GM20431 (cell line): ENCODE results near the gene MMP14.

Experiments used
- in situ Hi-C: fragments of 300-500 bp; cut with MseI, MboI; formaldehyde crosslinking; loops from one replicate; pipeline ENCODE4 v1.15.0; 2020; ENCODE audit warnings: low sequenced_read_pairs; ENCODE audit not compliant: unreplicated experiment

The MMP14 gene

DNA sequence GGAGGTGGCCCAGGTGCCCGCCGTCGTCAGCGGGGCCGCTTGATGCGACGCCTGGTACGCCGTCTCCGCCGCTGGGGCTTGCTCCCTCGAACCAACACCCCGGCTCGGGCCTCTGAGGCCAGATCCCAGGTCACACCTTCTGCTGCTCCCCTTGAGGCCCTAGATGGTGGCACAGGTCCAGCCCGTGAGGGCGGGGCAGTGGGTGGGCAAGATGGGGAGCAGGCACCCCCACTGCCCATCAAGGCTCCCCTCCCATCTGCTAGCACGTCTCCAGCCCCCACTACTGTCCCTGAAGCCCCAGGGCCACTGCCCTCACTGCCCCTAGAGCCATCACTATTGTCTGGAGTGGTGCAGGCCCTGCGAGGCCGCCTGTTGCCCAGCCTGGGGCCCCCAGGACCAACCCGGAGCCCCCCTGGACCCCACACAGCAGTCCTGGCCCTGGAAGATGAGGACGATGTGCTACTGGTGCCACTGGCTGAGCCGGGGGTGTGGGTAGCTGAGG lies 40.7 kb downstream of the MMP14 start:
- in situ Hi-C loops = no loop called here

GRCh38 chr14:22878271-22879246 lies 42.2 kb downstream of the MMP14 start:
- in situ Hi-C loops = no loop called here

DNA sequence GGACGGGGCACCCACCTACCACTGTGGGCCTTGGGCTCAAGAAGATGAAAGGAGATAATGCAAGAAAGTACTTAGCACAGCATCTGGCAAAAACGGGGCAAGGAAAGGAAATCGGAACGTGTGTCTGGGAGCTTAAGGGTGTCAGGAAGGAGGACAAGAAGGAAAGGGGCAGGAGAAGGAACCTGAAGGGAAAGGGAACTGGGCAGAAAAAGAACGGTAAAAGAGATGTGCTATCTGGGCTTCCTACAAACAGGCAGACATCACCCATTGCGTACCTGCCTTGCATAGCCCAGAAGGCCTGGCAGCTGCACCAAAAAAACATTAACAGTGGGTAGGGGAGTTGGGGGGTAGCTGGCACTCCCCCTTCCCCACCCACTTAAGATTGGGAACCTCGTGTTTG lies 45.7 kb downstream of the MMP14 start:
- in situ Hi-C loops = no loop called here

GRCh38 chr14:22882529-22883172 lies 46.3 kb downstream of the MMP14 start:
- in situ Hi-C loops = no loop called here

- in situ Hi-C loops = no loop called here
These were observed 47.0 kb downstream of the MMP14 start, which contains the start of gene REM2 for GRCh38 chr14:22883173-22883976. TSS of gene REM2 (plus strand) at chr14:22883222. CDS start at chr14:22883288, 66 bp downstream.

GRCh38 chr14:22884076-22884737 lies 47.8 kb downstream of the MMP14 start:
- in situ Hi-C loops = no loop called here

- in situ Hi-C loops = no loop called here
These were observed 48.5 kb downstream of the MMP14 start for GRCh38 chr14:22884738-22885523.

GRCh38 chr14:22885975-22886374 lies 49.6 kb downstream of the MMP14 start:
- in situ Hi-C loops = no loop called here

DNA sequence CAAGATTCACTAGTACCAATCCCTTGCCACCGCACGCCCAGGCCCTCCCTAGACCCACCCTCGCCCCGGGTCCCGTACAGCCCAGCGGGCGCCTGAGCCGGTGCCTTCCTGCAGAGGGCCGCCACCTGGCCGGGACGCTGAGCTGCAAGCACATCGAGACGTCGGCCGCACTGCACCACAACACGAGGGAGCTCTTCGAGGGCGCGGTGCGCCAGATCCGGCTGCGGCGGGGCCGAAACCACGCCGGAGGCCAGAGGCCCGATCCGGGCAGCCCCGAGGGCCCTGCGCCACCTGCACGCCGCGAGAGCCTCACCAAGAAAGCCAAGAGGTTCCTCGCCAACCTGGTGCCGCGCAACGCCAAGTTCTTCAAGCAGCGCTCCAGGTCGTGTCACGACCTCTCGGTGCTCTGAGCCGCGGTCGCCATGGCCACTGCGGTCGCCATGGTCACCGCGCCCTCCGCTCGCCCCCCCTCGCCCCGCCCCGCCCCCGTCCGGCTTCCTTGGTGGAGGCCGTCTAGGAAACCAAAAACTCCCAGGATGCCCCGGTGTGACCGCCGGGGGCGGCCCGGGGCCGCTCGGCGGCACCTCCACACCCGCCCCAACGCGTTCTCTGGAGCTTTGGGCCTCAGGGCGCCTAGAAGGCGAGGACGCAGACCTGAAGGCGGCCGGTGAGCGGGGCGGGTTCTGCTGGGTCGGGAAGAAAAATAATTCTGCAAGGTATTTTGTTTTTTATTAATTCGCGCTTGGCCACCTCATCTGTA lies 50.3 kb downstream of the MMP14 start:
- in situ Hi-C loops = no loop called here

GRCh38 chr14:22887260-22887989 lies 51.0 kb downstream of the MMP14 start:
- in situ Hi-C loops = no loop called here

- in situ Hi-C loops = no loop called here
These were observed 51.6 kb downstream of the MMP14 start for GRCh38 chr14:22887990-22888378.

DNA sequence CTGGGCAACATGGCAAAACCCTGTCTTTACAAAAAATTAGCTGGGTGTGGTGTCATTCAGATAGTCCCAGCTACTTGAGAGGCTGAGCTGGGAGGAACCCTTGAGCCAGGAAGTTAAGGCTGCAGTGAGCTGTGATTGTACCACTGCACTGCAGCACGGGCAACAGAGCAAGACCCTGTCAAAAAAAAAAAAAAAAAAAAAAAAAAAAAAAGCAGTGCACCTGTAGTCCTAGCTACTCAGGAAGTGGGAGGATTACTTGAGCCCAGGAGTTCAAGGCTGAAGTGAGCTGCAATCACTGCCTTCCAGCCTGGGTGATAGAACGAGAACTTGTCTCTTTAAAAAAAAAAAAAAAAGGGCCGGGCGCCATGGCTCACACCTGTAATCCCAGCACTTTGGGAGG lies 52.3 kb downstream of the MMP14 start:
- in situ Hi-C loops = no loop called here

- in situ Hi-C loops = no loop called here
These were observed 54.0 kb downstream of the MMP14 start for GRCh38 chr14:22890416-22890815.

DNA sequence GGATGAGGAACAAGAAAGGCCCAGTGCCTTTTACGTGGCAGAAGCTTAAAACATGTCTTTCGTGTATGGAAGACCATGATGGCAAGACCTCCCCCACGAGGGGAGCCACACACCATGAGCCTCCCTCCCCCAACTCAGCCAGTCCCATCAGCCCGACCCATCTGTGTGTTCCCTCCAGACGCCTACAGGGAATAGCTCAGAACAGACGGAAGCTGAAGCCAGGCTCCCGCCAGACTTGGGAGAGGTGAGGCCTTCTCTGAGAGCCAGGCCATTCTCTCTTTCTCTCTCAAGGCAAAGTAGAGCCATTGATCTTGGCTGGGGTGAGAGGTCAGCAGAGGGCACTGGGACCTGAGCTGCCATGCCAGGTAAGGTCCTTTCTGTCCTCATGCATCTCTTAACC lies 56.1 kb downstream of the MMP14 start:
- in situ Hi-C loops = no loop called here

GRCh38 chr14:22893706-22894105 lies 57.3 kb downstream of the MMP14 start:
- in situ Hi-C loops = no loop called here

DNA sequence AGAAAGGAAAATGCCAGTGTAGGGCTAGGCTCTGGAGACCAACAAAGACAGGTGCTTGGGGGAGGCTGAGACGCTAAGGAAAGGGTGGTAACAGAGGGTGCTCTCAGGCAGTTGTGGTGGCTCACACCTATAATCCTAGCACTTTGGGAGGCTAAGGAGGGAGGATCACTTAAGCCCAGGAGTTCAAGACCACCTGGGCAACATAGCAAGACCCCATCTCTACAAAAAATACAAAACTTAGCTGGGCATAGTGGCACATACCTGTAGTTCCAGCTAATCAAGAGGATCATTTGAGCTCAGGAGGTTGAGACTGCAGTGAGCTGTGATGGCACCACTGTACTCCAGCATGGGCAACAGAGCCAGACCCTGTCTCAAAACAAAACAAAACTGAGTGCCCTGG lies 59.0 kb downstream of the MMP14 start:
- in situ Hi-C loops = no loop called here

DNA sequence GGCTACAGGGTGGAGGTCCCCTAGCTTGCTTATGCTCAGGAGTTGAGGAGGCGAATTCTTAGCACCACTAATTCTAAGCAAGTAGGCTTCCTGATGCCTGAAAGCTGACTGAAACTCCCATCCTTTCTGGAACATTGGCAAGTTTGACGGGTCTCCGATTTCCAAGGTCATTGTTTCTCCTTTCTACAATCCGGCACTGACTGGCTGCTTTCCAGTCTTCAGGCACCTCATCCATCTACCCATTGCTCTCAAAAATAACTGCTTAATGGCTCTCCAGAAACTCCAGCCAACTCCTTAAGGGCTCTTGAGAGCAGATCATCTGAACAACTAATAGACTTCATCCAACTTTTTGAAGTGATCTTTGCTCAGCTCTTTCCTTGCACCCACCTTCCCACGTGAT lies 60.0 kb downstream of the MMP14 start:
- in situ Hi-C loops = no loop called here

DNA sequence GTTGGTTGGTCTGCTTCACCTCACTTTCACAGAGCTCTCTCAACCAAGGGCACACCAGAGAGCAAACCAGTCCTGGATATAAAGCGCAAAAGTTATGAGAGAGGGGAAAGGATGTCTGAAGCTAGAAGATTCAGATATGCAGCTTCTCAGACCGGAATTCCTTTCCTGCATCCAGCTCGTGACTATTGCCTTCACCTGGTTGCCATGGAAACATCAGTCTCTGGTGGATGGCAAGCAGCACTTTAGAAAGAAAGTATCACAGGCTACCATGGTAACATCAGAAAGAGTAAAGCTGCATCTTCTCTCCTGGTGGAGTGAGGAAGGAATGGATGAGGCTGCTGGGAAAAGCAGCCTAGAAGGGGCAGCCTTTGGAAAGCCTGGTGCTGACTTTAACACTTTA lies 60.4 kb downstream of the MMP14 start:
- in situ Hi-C loops = no loop called here
